Measurements from ENCODE around the gene UNC5C.
"Not testable (repeated sequence)": the region's sequence is repeated elsewhere in the genome, so short reads cannot be mapped to it uniquely, and the experiment has no call there.

Gene UNC5C

GRCh38 chr4:95181996-95182306 is 366.8 kb downstream of the UNC5C start:
- DNase-seq (ENCODE audit: low read depth in 2 of 2) = no peak

DNA sequence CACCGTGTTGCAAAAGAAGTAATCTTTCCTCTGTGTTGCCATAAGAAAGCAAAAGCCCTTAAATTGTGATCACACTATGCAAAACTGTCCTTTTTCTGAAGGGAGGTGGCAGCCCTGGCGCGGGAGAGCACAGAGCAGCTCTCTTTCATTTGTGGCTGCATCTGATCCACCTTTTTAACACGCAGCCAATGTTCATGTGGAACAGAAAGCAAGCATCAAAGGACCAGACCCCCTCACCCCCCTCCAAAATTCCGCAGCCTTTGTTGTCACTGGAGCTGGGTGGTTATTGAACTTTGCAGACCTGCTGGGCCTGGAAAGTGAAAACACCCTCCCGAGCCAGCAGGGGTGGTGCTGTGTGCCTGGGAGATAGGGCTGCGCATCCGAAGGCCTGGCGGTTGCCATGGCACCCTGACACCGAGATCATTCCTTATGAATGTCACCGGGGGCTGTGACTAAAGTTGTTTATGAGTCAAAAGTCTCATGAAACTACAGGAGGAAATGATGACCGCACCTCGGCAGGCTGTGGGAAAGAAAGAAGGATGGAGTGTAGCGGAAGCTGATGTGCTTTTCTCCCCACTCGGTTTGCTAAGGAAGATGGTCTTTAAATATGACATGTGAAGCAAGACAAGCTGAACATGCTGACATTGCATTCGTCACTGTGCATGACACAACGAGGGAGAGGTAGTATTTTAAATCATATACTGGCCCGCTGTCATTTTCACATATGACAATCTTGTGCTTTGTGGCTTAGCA is 367.4 kb downstream of the UNC5C start:
- no peak for DNase-seq (ENCODE audit: low read depth in 2 of 2)

DNA sequence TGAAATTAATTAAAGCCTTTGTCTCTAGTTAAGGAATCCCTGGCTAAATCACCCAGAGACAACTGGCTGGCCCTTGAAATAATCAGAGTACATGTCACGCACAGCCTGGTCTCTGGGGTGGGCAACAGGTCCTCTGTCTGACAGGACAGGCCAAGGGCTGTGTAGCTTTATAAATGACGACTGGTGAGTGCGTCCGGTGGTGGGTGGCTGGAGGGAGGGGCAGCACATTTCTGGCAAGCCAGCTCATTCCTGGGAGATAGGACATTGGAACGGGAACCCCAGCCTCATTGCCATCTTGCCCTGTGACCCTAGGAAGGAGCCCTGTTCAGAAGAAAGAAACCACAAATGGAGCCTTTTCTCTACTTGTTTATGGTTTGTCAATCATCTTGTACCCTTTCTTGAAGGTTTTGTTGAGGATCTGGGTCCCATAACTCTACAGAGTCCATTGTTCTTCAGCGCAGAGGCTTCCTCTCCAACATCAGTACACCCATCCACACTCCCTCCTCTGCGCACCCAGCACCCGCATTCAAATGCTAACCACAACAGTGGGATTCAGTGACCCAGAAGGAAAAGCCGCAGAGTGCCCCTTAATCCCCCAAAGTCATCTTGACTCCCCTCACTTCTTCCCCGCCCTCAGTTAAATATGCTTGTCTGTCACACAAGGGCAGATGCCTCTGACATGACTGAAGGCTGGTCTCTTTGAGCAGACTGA is 368.1 kb downstream of the UNC5C start:
- no peak for DNase-seq (ENCODE audit: low read depth in 2 of 2)

DNA sequence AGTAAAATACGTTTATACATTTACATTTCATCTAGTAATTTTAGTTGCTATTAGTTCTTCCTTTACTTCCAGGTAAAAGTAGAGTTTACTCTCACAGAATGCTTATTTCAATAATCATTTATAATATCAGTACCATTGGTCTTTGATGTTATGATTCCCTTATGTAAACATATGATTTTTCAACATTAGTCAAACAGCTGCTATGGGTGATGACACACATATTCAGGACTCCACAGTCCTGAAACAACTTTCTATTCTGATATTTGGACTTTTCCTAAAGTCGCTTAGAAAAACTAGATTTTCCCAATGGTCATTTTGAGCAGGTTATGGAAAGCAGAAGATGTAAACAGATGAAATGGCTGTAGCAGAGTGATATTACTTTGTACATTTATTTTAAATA is 369.8 kb downstream of the UNC5C start:
- DNase-seq (ENCODE audit: low read depth in 2 of 2) = no peak

GRCh38 chr4:95171377-95171776 is 377.4 kb downstream of the UNC5C start:
- not testable (repeated sequence) for DNase-seq (ENCODE audit: low read depth in 2 of 2)

GRCh38 chr4:95170176-95170575 is 378.6 kb downstream of the UNC5C start:
- DNase-seq (ENCODE audit: low read depth in 2 of 2) = no peak

DNA sequence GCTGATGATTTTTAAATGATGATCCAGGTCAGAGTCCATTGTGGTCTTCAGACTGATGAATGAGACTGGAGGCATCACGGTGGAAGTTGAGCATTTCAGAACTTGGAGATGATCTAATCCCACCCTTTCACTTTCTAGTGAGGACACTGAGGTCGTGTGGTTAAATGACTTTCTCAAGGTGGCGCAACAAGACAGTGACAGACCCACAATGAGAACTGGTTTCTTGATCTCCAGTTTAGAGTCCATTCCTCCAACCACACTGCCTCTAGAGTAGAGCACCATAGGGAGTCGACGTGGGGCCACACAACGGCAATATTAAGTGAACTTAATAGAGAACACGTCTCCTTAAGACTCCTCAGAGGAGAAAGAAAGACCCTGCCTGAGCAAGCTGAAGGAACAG is 381.0 kb downstream of the UNC5C start:
- DNase-seq (ENCODE audit: low read depth in 2 of 2) = no peak

GRCh38 chr4:95165926-95166524 is 382.7 kb downstream of the UNC5C start:
- peak in 1 of 2 donors; percentile 15 for DNase-seq (ENCODE audit: low read depth in 2 of 2)

GRCh38 chr4:95162867-95163266 is 385.9 kb downstream of the UNC5C start:
- no peak for DNase-seq (ENCODE audit: low read depth in 2 of 2)

DNA sequence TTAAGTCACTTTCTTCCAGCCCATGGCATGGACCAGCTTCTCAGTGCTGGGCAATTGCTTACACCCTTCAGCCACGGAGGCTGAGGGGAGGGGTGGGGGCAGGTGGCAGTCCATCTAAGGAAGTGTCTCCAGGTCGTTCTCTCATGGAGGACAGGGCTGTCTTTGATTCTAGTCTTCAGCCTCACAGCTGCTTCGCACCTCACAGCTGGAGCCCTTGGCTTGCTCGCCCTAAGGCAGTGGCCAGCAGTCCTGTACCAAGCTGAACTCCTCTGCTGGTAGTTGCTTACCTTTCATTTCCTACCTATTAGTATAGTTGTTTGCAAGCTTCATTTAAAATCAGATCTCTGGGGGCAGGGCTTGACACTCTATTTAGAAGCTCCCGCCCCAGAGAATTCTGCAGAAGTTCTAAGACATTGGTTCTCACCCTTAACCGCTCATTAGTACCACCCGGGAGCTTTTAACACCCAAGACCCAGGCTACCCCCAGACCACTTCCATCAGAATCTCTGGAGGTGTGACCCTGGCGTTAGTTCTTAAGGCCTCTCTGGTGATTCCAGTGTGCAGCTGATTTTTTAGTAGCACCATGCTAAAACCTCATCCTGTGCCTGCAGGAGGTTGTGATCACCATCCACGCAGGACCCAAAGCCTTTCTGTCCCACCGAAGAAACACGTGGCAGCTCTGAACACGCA is 386.8 kb downstream of the UNC5C start:
- DNase-seq (ENCODE audit: low read depth in 2 of 2) = no peak

GRCh38 chr4:95159384-95159783 is 389.4 kb downstream of the UNC5C start:
- DNase-seq (ENCODE audit: low read depth in 2 of 2) = no peak

DNA sequence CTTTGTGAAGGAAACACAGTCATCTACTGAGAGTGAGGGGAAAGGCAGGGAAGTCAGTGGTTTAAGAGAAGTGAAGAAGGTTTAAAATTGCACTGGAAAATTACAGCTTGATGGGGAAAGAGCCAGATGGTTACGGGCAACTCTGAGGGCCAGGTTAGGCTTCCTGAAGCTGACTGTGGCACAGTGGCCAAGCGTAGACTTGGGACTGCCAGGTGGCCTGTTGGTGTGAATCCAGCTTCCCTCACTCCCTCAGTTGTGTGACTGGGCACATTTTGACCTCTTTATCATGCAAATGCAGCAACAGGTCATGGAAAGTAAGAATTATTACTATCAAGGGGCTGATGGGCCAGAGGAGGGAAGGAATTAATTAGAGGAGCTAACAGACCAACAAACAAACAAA is 390.1 kb downstream of the UNC5C start:
- DNase-seq (ENCODE audit: low read depth in 2 of 2) = no peak

GRCh38 chr4:95158045-95158444 is 390.7 kb downstream of the UNC5C start:
- DNase-seq (ENCODE audit: low read depth in 2 of 2) = no peak

DNA sequence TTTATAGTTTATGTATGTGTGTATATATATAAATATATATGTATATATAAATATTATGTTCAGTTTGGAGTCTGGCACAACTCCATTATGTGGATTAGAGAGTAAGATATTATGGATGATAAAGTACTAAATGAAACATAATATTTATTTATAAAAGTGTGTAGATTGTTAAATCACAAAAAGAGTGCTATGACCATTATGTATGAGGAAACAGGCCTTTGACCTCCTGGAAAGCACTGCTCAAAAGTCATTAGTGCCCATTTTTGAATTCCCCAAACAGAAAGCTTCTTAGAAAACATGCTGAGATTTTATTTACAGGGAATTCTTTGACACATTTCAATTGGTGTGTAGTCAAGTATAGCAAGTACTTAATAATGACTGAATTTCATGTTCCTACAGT is 391.2 kb downstream of the UNC5C start:
- no peak for DNase-seq (ENCODE audit: low read depth in 2 of 2)

- DNase-seq (ENCODE audit: low read depth in 2 of 2) = no peak
Measured at GRCh38 chr4:95156452-95156765, 392.4 kb downstream of the UNC5C start.

DNA sequence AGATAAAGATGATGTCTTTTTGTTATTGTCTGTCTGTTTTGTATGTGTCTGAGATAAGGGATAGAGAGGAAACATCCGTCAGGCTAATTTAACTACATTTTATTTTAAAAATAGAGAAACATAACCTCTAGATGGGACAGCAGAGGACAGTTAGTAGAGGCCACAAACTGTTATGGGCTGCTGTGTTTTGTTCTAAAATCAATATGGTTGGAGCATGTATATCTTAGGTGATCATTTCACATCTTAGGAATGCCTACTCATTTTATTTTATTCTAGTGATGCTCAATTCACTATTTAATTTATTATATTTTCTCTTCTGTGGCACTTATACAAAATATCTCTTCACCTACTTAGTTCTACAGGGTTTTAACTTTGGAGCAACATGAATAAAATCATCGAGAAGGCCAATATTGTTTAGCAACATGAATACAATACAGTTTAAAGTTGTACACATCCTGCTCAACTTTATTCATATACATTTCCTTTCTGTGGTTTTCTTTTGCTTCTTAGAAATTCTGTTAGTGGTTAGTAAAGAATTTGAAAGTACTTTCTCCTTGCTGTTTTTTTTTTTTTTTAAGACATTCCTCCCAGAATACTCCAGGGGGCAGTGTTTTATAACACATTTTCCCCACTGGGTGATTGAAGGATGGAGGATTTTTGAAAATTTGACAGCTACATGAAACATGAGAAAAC is 392.9 kb downstream of the UNC5C start:
- no peak for DNase-seq (ENCODE audit: low read depth in 2 of 2)

- DNase-seq (ENCODE audit: low read depth in 2 of 2) = no peak
Measured at GRCh38 chr4:95153182-95153581, 395.6 kb downstream of the UNC5C start.

- no peak for DNase-seq (ENCODE audit: low read depth in 2 of 2)
Measured at GRCh38 chr4:95151255-95151654, 397.5 kb downstream of the UNC5C start.

DNA sequence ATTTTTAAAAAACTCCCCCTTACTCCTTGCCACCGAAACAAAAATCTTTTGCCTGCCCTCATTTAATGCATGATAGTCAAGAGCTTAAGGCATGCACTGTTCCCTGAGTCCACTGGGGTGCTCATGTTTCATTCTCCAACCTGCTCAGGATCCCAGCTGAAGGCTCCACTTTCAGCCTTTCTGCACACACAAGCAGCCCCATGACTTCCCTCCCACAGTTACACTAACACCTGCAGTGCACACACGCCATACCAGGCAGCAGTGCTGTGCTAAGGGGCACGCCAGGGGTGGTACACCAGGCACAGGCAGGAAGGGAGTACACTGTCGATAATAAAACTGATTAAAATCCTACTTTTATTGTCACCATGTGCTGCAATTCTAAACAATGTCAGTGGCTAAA is 405.8 kb downstream of the UNC5C start:
- no peak for DNase-seq (ENCODE audit: low read depth in 2 of 2)

- no peak for DNase-seq (ENCODE audit: low read depth in 2 of 2)
Measured at GRCh38 chr4:95141361-95141760, 407.4 kb downstream of the UNC5C start.

GRCh38 chr4:95139424-95139823 is 409.3 kb downstream of the UNC5C start:
- not testable (repeated sequence) for DNase-seq (ENCODE audit: low read depth in 2 of 2)

DNA sequence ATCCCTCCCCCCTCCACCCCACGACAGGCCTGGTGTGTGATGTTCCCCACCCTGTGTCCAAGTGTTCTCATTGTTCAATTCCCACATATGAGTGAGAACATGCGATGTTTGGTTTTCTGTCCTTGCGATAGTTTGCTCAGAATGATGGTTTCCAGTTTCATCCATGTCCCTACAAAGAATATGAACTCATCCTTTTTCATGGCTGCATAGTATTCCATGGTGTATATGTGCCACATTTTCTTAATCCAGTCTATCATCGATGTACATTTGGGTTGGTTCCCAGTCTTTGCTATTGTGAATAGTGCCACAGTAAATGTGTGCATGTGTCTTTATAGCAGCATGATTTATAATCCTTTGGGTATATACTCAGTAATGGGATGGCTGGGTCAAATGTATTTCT is 414.8 kb downstream of the UNC5C start:
- DNase-seq (ENCODE audit: low read depth in 2 of 2) = not testable (repeated sequence)

Data from stimulated activated CD4-positive, alpha-beta T cell treated with anti-CD3 and anti-CD28 coated beads, Interleukin-1b, Interleukin-23, amount 100 ng/mL, for 4 hours (primary cell).